ENCODE data around the gene PPP1R26.
A peak's percentile ranks its signal among the peaks of the same experiment; 100 is the strongest.

PPP1R26 gene

DNA sequence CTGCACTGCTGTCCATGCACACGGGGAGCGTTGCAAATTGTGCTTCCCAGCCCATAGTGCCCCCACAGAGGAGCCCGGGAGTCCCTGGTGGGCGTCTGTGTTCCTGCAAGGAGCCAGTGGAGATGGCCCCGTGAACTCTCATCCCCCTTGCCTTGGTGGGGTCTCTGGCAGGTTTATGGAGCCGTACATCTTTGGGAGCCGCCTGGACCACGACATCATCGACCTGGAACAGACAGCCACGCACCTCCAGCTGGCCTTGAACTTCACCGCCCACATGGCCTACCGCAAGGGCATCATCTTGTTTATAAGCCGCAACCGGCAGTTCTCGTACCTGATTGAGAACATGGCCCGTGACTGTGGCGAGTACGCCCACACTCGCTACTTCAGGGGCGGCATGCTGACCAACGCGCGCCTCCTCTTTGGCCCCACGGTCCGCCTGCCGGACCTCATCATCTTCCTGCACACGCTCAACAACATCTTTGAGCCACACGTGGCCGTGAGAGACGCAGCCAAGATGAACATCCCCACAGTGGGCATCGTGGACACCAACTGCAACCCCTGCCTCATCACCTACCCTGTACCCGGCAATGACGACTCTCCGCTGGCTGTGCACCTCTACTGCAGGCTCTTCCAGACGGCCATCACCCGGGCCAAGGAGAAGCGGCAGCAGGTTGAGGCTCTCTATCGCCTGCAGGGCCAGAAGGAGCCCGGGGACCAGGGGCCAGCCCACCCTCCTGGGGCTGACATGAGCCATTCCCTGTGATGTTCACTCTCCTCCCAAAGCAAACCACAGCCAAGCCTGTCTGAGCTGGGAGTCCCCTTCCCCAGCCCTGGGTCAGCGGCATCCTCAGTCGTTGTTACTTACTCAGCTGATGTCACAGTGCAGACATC lies 24.0 kb downstream of the PPP1R26 start:
- TF ChIP-seq POLR2AphosphoS5 (IDR thresholded peaks at IDR 0.05; ENCODE audit: low read depth, low read length) (0 out of 2 replicates have a peak, but pooled peaks have one; percentile 20), REST (IDR thresholded peaks at IDR 0.05; ENCODE audit: insufficient read depth in 1 of 2, low read depth in 2 of 2, low read length in 2 of 2) (no peak)

- no peak for TF ChIP-seq REST (IDR thresholded peaks at IDR 0.05; ENCODE audit: insufficient read depth in 1 of 2, low read depth in 2 of 2, low read length in 2 of 2)
- no peak for TF ChIP-seq TAF1 (IDR thresholded peaks at IDR 0.05; ENCODE audit: borderline replicate concordance, insufficient read depth, low read length)
- no peak for TF ChIP-seq FOXP2 (optimal IDR thresholded peaks at IDR 0.05; ENCODE audit: borderline replicate concordance, extremely low read depth, extremely low read length, insufficient read depth)
- TF ChIP-seq SIN3A (IDR thresholded peaks at IDR 0.05; ENCODE audit: borderline replicate concordance, insufficient read depth, low read length): no peak
- TF ChIP-seq POLR2AphosphoS5 (IDR thresholded peaks at IDR 0.05; ENCODE audit: low read depth, low read length): 0 out of 2 replicates have a peak, but pooled peaks have one; percentile 12
Observed at GRCh38 chr9:135504262-135505243, 25.0 kb downstream of the PPP1R26 start.

- TF ChIP-seq SIN3A (IDR thresholded peaks at IDR 0.05; ENCODE audit: borderline replicate concordance, insufficient read depth, low read length): no peak
- TF ChIP-seq POLR2AphosphoS5 (IDR thresholded peaks at IDR 0.05; ENCODE audit: low read depth, low read length): no peak; the same call in 1 of the 2 replicates
- no peak for TF ChIP-seq REST (IDR thresholded peaks at IDR 0.05; ENCODE audit: insufficient read depth in 1 of 2, low read depth in 2 of 2, low read length in 2 of 2)
- TF ChIP-seq FOXP2 (optimal IDR thresholded peaks at IDR 0.05; ENCODE audit: borderline replicate concordance, extremely low read depth, extremely low read length, insufficient read depth): no peak
- TF ChIP-seq TAF1 (IDR thresholded peaks at IDR 0.05; ENCODE audit: borderline replicate concordance, insufficient read depth, low read length): no peak
Observed at GRCh38 chr9:135505406-135506187, 26.0 kb downstream of the PPP1R26 start.

DNA sequence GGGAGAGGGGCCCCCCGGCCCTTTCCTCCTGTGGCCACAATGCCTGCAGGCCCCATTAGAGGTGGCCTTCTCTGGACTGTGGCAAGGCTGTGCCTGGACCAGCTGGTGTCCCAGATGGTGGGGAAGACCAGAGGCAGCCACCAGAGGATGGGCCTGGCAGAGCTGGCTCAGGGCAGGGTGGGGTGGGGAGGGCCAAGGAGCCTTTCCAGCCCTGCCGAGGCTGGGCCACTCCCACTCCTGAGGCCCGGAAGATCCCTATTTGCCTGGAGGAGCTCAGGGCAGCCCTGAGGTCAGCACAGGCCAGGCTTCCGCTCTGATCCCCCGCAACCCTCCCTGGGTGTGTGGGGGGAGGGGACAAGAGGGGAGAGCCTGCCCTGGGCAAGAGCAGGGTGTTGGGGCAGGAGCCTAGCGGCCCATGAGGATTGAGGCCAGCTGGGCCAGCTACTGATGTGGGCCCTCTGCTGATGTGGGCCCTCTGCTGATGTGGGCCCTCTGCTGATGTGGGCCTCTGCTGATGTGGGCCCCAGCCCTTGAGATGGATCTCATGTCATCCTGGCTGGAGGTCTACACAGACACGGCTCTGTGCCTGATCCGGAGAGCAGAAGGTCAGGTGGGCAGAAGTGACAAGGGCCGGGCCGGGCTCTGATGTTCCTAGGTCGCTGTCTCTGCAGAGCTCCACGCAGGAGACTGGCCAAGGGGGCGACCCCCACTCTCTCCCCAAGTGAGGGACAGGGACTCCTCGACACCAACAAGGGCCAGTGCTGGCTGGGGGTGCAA lies 26.9 kb downstream of the PPP1R26 start:
- TF ChIP-seq FOXP2 (optimal IDR thresholded peaks at IDR 0.05; ENCODE audit: borderline replicate concordance, extremely low read depth, extremely low read length, insufficient read depth): no peak
- 0 out of 2 replicates have a peak, but pooled peaks have one; percentile 27 for TF ChIP-seq POLR2AphosphoS5 (IDR thresholded peaks at IDR 0.05; ENCODE audit: low read depth, low read length)
